Calu3 (cell line): Measurements from ENCODE around the gene TMEM134. TPM values are rescaled to one million over a fixed set of nuclear protein-coding genes. Genes with fewer than 3 reads are reported as not detected.

ENCODE experiments used
- BruUV-seq: library from RNA; stranded (reverse); fragments of 400-500 nt; replicated peaks from 2 replicates; lab custom pipeline; 2021; lab: Mats Ljungman, UMichigan
- CTCF ChIA-PET: fragments of 300-600 bp; sonication (Branson Sonifier 250); formaldehyde crosslinking; loops from one replicate; lab custom pipeline; 2022; ENCODE audit warnings: antibody characterized with exemption; lab: Charles Lee
- DNase-seq: peaks from one replicate; pipeline ENCODE4 v3.0.0; 2022
- H3K27ac Mint-ChIP-seq: one replicate; pipeline ENCODE4 v1.8.0; 2022; ENCODE audit warnings: mixed read lengths; ENCODE audit not compliant: unreplicated experiment
- H3K27me3 Mint-ChIP-seq: one replicate; pipeline ENCODE4 v1.8.0; 2022; ENCODE audit warnings: mixed read lengths; ENCODE audit not compliant: unreplicated experiment
- H3K36me3 Mint-ChIP-seq: one replicate; pipeline ENCODE4 v1.8.0; 2022; ENCODE audit warnings: mild to moderate bottlenecking, moderate library complexity, mixed read lengths; ENCODE audit not compliant: insufficient read depth, unreplicated experiment
- H3K4me1 Mint-ChIP-seq: one replicate; pipeline ENCODE4 v1.8.0; 2022; ENCODE audit warnings: mild to moderate bottlenecking, low read depth, mixed read lengths; ENCODE audit not compliant: unreplicated experiment
- H3K4me3 Mint-ChIP-seq: one replicate; pipeline ENCODE4 v1.8.0; 2022; ENCODE audit warnings: mild to moderate bottlenecking, low read depth, moderate library complexity, mixed read lengths; ENCODE audit not compliant: unreplicated experiment
- H3K9me3 Mint-ChIP-seq: one replicate; pipeline ENCODE4 v1.8.0; 2022; ENCODE audit warnings: low read depth, mixed read lengths; ENCODE audit not compliant: unreplicated experiment
- CTCF ChIP-seq: fragments of 200-600 bp; IDR thresholded peaks from one replicate; pipeline ENCODE4 v1.8.0; 2022; ENCODE audit warnings: antibody characterized with exemption; ENCODE audit not compliant: unreplicated experiment
- intact Hi-C: fragments of 100-400 bp; cut with micrococcal nuclease; formaldehyde crosslinking; loops from one replicate; pipeline ENCODE4 v1.10.0; 2022; ENCODE audit not compliant: unreplicated experiment
- total RNA-seq: library from RNA; stranded (reverse); gene quantifications from 2 replicates; pipeline ENCODE4 v1.2.3, GENCODE V29; 2022

Gene TMEM134
- total RNA-seq, 1 experiment from 2014 or later: 31.9 TPM

GRCh38 chr11:67431346-67432249 lies 37.5 kb downstream of the TMEM134 start:
- no peak for TF ChIP-seq CTCF
- Mint-ChIP-seq H3K27ac (no peak overlapping the region), H3K4me1 (no peaks in the 10 kb centered on the region), H3K27me3 (no peaks in the 10 kb centered on the region), H3K9me3 (no peaks in the 10 kb centered on the region), H3K4me3 (no peak overlapping the region), H3K36me3 (peaks cover 59% of the 10 kb centered on the region)
- intact Hi-C loops: no loop called here
- no TSS peak for BruUV-seq
- no peak for DNase-seq
- CTCF ChIA-PET: no interaction called here

GRCh38 chr11:67429722-67430121 lies 39.3 kb downstream of the TMEM134 start:
- intact Hi-C loops: loop anchor here (10.0 kb wide), 1 partner anchor 75 kb away; the partner anchor contains the start of genes CDK2AP2 and PITPNM1
- no peaks in the 10 kb centered on the region for H3K4me1 Mint-ChIP-seq
- no peaks in the 10 kb centered on the region for H3K27me3 Mint-ChIP-seq
- DNase-seq: no peak
- H3K4me3 Mint-ChIP-seq: no peak overlapping the region
- CTCF ChIA-PET: no interaction called here
- H3K27ac Mint-ChIP-seq: no peak overlapping the region
- BruUV-seq: TSS peak; percentile 49
- no peaks in the 10 kb centered on the region for H3K9me3 Mint-ChIP-seq
- H3K36me3 Mint-ChIP-seq: peaks cover 41% of the 10 kb centered on the region
- no peak for TF ChIP-seq CTCF

- intact Hi-C loops: loop anchor here (10.0 kb wide), 1 partner anchor 76 kb away; the partner anchor contains the start of genes CDK2AP2 and PITPNM1
- DNase-seq: no peak
- Mint-ChIP-seq H3K4me3 (peak overlapping the region; percentile 93), H3K36me3 (peaks cover 36% of the 10 kb centered on the region), H3K27me3 (no peaks in the 10 kb centered on the region), H3K4me1 (no peaks in the 10 kb centered on the region), H3K9me3 (no peaks in the 10 kb centered on the region), H3K27ac (peak overlapping the region; percentile 92)
- TF ChIP-seq CTCF: no peak
- BruUV-seq: no TSS peak
- CTCF ChIA-PET: interaction anchor here (0.6 to 0.7 kb wide), 2 partner anchors 10 to 605 kb away, joined by 3 read pairs; no protein-coding TSS in a partner anchor
Observed at GRCh38 chr11:67429038-67429668, 39.9 kb downstream of the TMEM134 start.
